ENCODE results near the gene RAB31.

RAB31 gene

GRCh38 chr18:9714266-9715087 is 6.4 kb downstream of the RAB31 start:
- TF ChIP-seq ZNF654 (tag by site-specific recombination; IDR thresholded peaks at IDR 0.05; ENCODE audit: low read depth) (no peak), ZIC2 (tag by site-specific recombination; IDR thresholded peaks at IDR 0.05) (peak; percentile 75)
- no peak overlapping the region for H3K4me3 ChIP-seq (ENCODE audit: low read depth, low read length)
- no peaks in the 10 kb centered on the region for H3K9me3 ChIP-seq (ENCODE audit: control insufficient read depth, insufficient read depth, low read depth, low read length)
- H3K4me1 ChIP-seq (ENCODE audit: control insufficient read depth, insufficient read depth, low read length) = peaks cover 10% of the 10 kb centered on the region
- H3K36me3 ChIP-seq (ENCODE audit: control insufficient read depth in 2 of 2, insufficient read depth in 1 of 2, low read length in 2 of 2) = peaks cover 3 to 5% of the 10 kb centered on the region in 2 experiments; a peak in 2 of 3 replicates
- ChIA-PET POLR2A (no interaction called here), CTCF (no interaction called here)
- H3K27ac ChIP-seq (ENCODE audit: extremely low read depth, low read depth, low read length) = 0 out of 2 replicates have a peak overlapping the region, but pooled peaks have one; percentile 4

- Histone ChIP-seq H3K4me3 (ENCODE audit: low read depth, low read length) (no peak overlapping the region), H3K27ac (ENCODE audit: extremely low read depth, low read depth, low read length) (0 out of 2 replicates have a peak overlapping the region, but pooled peaks have one; percentile 4), H3K9me3 (ENCODE audit: control insufficient read depth, insufficient read depth, low read depth, low read length) (no peaks in the 10 kb centered on the region), H3K4me1 (ENCODE audit: control insufficient read depth, insufficient read depth, low read length) (peaks cover 8% of the 10 kb centered on the region), H3K36me3 (ENCODE audit: control insufficient read depth in 2 of 2, insufficient read depth in 1 of 2, low read length in 2 of 2) (peaks cover 3% of the 10 kb centered on the region in 2 experiments; a peak in 2 of 3 replicates)
- ChIA-PET POLR2A (no interaction called here), CTCF (no interaction called here)
- TF ChIP-seq ZNF624 (tag by site-specific recombination; IDR thresholded peaks at IDR 0.05) (no peak), GLI4 (tag by site-specific recombination; IDR thresholded peaks at IDR 0.05) (no peak), ZNF248 (tag by site-specific recombination; IDR thresholded peaks at IDR 0.05) (no peak), ZFHX2 (tag by site-specific recombination; conservative IDR thresholded peaks at IDR 0.05) (peak; percentile 78), EGR2 (tag by site-specific recombination; IDR thresholded peaks at IDR 0.05; ENCODE audit: low read depth) (peak; percentile 47; the same call in 1 of the 2 replicates), ZBTB44 (tag by site-specific recombination; IDR thresholded peaks at IDR 0.05) (no peak)
Measured at GRCh38 chr18:9715088-9715343, 6.9 kb downstream of the RAB31 start.

- H3K4me1 ChIP-seq (ENCODE audit: control insufficient read depth, insufficient read depth, low read length) = peaks cover 8% of the 10 kb centered on the region
- no peak for TF ChIP-seq ZBTB8A (tag by site-specific recombination; IDR thresholded peaks at IDR 0.05)
- TF ChIP-seq ZFHX2 (tag by site-specific recombination; conservative IDR thresholded peaks at IDR 0.05) = peak; percentile 21; the same call in 1 of the 2 replicates
- no peak overlapping the region for H3K4me3 ChIP-seq (ENCODE audit: low read depth, low read length)
- ChIA-PET CTCF (no interaction called here), POLR2A (no interaction called here)
- peaks cover 0 to 3% of the 10 kb centered on the region in 2 experiments; a peak in 1 of 3 replicates for H3K36me3 ChIP-seq (ENCODE audit: control insufficient read depth in 2 of 2, insufficient read depth in 1 of 2, low read length in 2 of 2)
- no peaks in the 10 kb centered on the region for H3K9me3 ChIP-seq (ENCODE audit: control insufficient read depth, insufficient read depth, low read depth, low read length)
- H3K27ac ChIP-seq (ENCODE audit: extremely low read depth, low read depth, low read length) = no peak overlapping the region
Measured at GRCh38 chr18:9715978-9716774, 8.1 kb downstream of the RAB31 start.

- H3K9me3 ChIP-seq (ENCODE audit: control insufficient read depth, insufficient read depth, low read depth, low read length) = no peaks in the 10 kb centered on the region
- H3K36me3 ChIP-seq (ENCODE audit: control insufficient read depth in 2 of 2, insufficient read depth in 1 of 2, low read length in 2 of 2) = peaks cover under 1 to 3% of the 10 kb centered on the region in 2 experiments; a peak in 2 of 3 replicates
- CTCF ChIA-PET = no interaction called here
- H3K4me3 ChIP-seq (ENCODE audit: low read depth, low read length) = no peak overlapping the region
- H3K27ac ChIP-seq (ENCODE audit: extremely low read depth, low read depth, low read length) = no peak overlapping the region
- POLR2A ChIA-PET = no interaction called here
- H3K4me1 ChIP-seq (ENCODE audit: control insufficient read depth, insufficient read depth, low read length) = peaks cover 8% of the 10 kb centered on the region
- TF ChIP-seq ZNF121 (tag by site-specific recombination; IDR thresholded peaks at IDR 0.05) = peak; percentile 39; the same call in 1 of the 2 replicates
- TF ChIP-seq ZNF394 (tag by site-specific recombination; IDR thresholded peaks at IDR 0.05; ENCODE audit: borderline replicate concordance) = no peak
Measured at GRCh38 chr18:9716780-9717563, 8.9 kb downstream of the RAB31 start.
